Kidney (tissue), 14 donors: ENCODE results near the gene JADE3. TPM values are rescaled to one million over a fixed set of nuclear protein-coding genes. Genes with fewer than 3 reads are reported as not detected.

Experiments
- DNase-seq, 5 donors: peaks; one replicate each; pipeline ENCODE4 v3.0.0-alpha.2; 2013 to 2020
- FAIRE-seq: peaks from 2 replicates; lab custom pipeline; 2012; peaks lifted over from hg19 to GRCh38; lab: Jason Lieb, UNC
- H3K27ac ChIP-seq, 2 donors: one replicate each; pipeline ENCODE4 v1.7.0; 2013; ENCODE audit warnings: low read depth in 2 of 2, low read length in 2 of 2, inconsistent platforms in 1 of 2
- H3K27me3 ChIP-seq: one replicate; pipeline ENCODE4 v1.7.1; 2013; ENCODE audit warnings: low read length, inconsistent platforms; ENCODE audit not compliant: control insufficient read depth, insufficient read depth
- H3K36me3 ChIP-seq, 3 donors: one replicate each; pipeline versions ENCODE4 v1.7.0 to v1.7.1; 2013; ENCODE audit warnings: low read length in 3 of 3, control low read depth in 1 of 3, inconsistent platforms in 1 of 3; ENCODE audit not compliant: insufficient read depth in 3 of 3, control insufficient read depth in 2 of 3
- H3K4me1 ChIP-seq, 3 donors: one replicate each; pipeline versions ENCODE4 v1.7.0 to v1.7.1; 2013; ENCODE audit warnings: low read length in 3 of 3, inconsistent platforms in 1 of 3, low read depth in 1 of 3; ENCODE audit not compliant: control insufficient read depth in 2 of 3, insufficient read depth in 2 of 3
- H3K4me3 ChIP-seq, 3 donors: one replicate each; pipeline versions ENCODE4 v1.7.0 to v1.8.1; 2013; ENCODE audit warnings: low read length in 3 of 3, control low read depth in 1 of 3, inconsistent platforms in 1 of 3
- H3K9ac ChIP-seq, 3 donors: one replicate each; pipeline versions ENCODE4 v1.7.0 to v1.7.1; 2013; ENCODE audit warnings: low read length in 3 of 3, control low read depth in 1 of 3, inconsistent platforms in 1 of 3
- H3K9me3 ChIP-seq, 3 donors: one replicate each; pipeline versions ENCODE4 v1.7.0 to v1.7.1; 2013; ENCODE audit warnings: low read length in 3 of 3, control low read depth in 1 of 3, inconsistent platforms in 1 of 3; ENCODE audit not compliant: control insufficient read depth in 2 of 3, insufficient read depth in 1 of 3
- CTCF ChIP-seq: IDR thresholded peaks from 3 replicates; pipeline ENCODE4 v1.5.1; 2012; ENCODE audit warnings: mild to moderate bottlenecking, moderate library complexity, borderline replicate concordance; ENCODE audit not compliant: insufficient read depth; ENCODE audit errors: extremely low read depth
- intact Hi-C: fragments of 100-400 bp; cut with DNase I; formaldehyde crosslinking; loops from one replicate; pipeline ENCODE4 v1.11.1; 2022
- polyA plus RNA-seq: library from polyadenylated mRNA; stranded (reverse); fragments of 350-450 nt; fragmentation: Illumina TruSeq; extraction: RNeasy Lipid Tissue Mini Kit (QIAGEN cat#74804); gene quantifications from one replicate; pipeline ENCODE4 v1.2.3, GENCODE V29; 2014; ENCODE audit warnings: low read depth, low replicate concordance; ENCODE audit not compliant: insufficient read depth
- total RNA-seq: library from RNA; stranded (reverse); fragmentation: NEBNext Ultra II Directional; extraction: Animal tissue kit (Norgen Biotek cat#: 25700); gene quantifications from one replicate; pipeline ENCODE4 v1.2.1, GENCODE V29; 2021
- donor health status: control.
- donor health status: control.
- donor health status: control.
- donor health status: control.
- donor health status: control.
- donor health status: DM: yes; HTN: yes; CAD: no.
- donor health status: Normal renal cell carcinoma (clear cell type).

Gene JADE3
- total and polyA plus RNA-seq, 2 donors from 2014 or later, result 3.2 to 13.1 TPM

GRCh38 chrX:47093248-47093647, 181.0 kb downstream of the JADE3 start:
- intact Hi-C loops, result no loop called here

GRCh38 chrX:47093860-47094259, 181.6 kb downstream of the JADE3 start:
- Histone ChIP-seq H3K36me3 (no peaks in the 10 kb centered on the region), H3K9me3 (no peaks in the 10 kb centered on the region), H3K27ac (no peak overlapping the region), H3K4me1 (no peaks in the 10 kb centered on the region), H3K4me3 (no peak overlapping the region), H3K27me3 (peaks cover 2% of the 10 kb centered on the region), H3K9ac (no peak overlapping the region)
- FAIRE-seq, result no peak
- TF ChIP-seq CTCF, result no peak
- intact Hi-C loops, result no loop called here
- DNase-seq, result no peak

More at GRCh38 chrX:47093248-47093647, 181.0 kb downstream of the JADE3 start:
- no peak overlapping the region for H3K9ac ChIP-seq
- FAIRE-seq (peak; percentile 99), DNase-seq (peak in 1 of 5 donors; percentile 39)
- no peak overlapping the region for H3K4me3 ChIP-seq
- H3K36me3 ChIP-seq, result no peaks in the 10 kb centered on the region
- no peaks in the 10 kb centered on the region for H3K9me3 ChIP-seq
- TF ChIP-seq CTCF, result peak; percentile 19
- H3K4me1 ChIP-seq, result no peaks in the 10 kb centered on the region
- H3K27ac ChIP-seq, result no peak overlapping the region
- peaks cover 2% of the 10 kb centered on the region for H3K27me3 ChIP-seq

- no peaks in the 10 kb centered on the region for H3K4me1 ChIP-seq
- intact Hi-C loops, result no loop called here
- no peak overlapping the region for H3K4me3 ChIP-seq
- no peaks in the 10 kb centered on the region for H3K9me3 ChIP-seq
- DNase-seq (no peak), FAIRE-seq (no peak)
- H3K36me3 ChIP-seq, result peaks cover 0 to 5% (median 0%) of the 10 kb centered on the region in 3 donors
- peaks cover 2% of the 10 kb centered on the region for H3K27me3 ChIP-seq
- no peak for TF ChIP-seq CTCF
- H3K27ac ChIP-seq, result no peak overlapping the region
- H3K9ac ChIP-seq, result no peak overlapping the region
Measured at GRCh38 chrX:47097018-47097417, 184.8 kb downstream of the JADE3 start.
